ENCODE results near the gene SIT1.

DNA sequence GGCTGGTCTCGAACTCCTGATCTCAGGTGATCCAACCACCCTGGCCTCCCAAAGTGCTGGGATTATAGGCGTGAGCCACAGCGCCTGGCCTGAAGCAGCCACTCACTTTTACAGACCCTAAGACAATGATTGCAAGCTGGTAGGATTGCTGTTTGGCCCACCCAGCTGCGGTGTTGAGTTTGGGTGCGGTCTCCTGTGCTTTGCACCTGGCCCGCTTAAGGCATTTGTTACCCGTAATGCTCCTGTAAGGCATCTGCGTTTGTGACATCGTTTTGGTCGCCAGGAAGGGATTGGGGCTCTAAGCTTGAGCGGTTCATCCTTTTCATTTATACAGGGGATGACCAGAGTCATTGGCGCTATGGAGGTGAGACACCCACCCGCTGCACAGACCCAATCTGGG, 24.5 kb upstream of the SIT1 start:
- TF ChIP-seq CTCF (IDR thresholded peaks at IDR 0.05), result no peak
- TF ChIP-seq POLR2A (IDR thresholded peaks at IDR 0.05), result no peak

Data from lower leg skin (tissue), 3 donors.